PC-3 (cell line): Measurements from ENCODE around the gene EFEMP1.

Experiments used
- EZH2 ChIP-seq: fragments of 300-600 bp; sonication (generic); IDR thresholded peaks from one replicate; pipeline ENCODE4 v1.6.1; 2017; ENCODE audit warnings: antibody characterized with exemption, mild to moderate bottlenecking, low read length; ENCODE audit not compliant: unreplicated experiment
- EZH2phosphoT487 ChIP-seq: fragments of 300-600 bp; sonication (generic); IDR thresholded peaks from 2 replicates; pipeline ENCODE4 v1.6.1; 2018; ENCODE audit warnings: mild to moderate bottlenecking, antibody characterized with exemption, low read length, borderline replicate concordance
- TF ChIP-seq, protein P1 (sequence below): fragments of 300-600 bp; sonication (generic); conservative IDR thresholded peaks from 2 replicates; pipeline ENCODE4 v1.5.1; 2017; ENCODE audit warnings: antibody characterized with exemption, low read depth, mild to moderate bottlenecking, low read length

- TF ChIP-seq, protein P1, sequence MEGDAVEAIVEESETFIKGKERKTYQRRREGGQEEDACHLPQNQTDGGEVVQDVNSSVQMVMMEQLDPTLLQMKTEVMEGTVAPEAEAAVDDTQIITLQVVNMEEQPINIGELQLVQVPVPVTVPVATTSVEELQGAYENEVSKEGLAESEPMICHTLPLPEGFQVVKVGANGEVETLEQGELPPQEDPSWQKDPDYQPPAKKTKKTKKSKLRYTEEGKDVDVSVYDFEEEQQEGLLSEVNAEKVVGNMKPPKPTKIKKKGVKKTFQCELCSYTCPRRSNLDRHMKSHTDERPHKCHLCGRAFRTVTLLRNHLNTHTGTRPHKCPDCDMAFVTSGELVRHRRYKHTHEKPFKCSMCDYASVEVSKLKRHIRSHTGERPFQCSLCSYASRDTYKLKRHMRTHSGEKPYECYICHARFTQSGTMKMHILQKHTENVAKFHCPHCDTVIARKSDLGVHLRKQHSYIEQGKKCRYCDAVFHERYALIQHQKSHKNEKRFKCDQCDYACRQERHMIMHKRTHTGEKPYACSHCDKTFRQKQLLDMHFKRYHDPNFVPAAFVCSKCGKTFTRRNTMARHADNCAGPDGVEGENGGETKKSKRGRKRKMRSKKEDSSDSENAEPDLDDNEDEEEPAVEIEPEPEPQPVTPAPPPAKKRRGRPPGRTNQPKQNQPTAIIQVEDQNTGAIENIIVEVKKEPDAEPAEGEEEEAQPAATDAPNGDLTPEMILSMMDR = no peak
- TF ChIP-seq EZH2 = no peak
- TF ChIP-seq EZH2phosphoT487 = no peak
These were observed 95.7 kb downstream of the EFEMP1 start for GRCh38 chr2:55827855-55828254.
